Panc1 (cell line): ENCODE data around the gene NUBP2.

Experiments
- POLR2AphosphoS5 ChIP-seq: IDR thresholded peaks from 2 replicates; pipeline ENCODE4 v1.6.1; 2012; ENCODE audit warnings: mild to moderate bottlenecking, low read depth, low read length, moderate library complexity
- REST ChIP-seq, 2 experiments: IDR thresholded peaks; 2 replicates each; pipeline ENCODE4 v1.6.1; 2011 to 2012; ENCODE audit warnings: low read depth in 2 of 2, control low read depth in 1 of 2, low read length in 1 of 2, mild to moderate bottlenecking in 1 of 2, moderate library complexity in 1 of 2; ENCODE audit not compliant: insufficient read depth in 1 of 2
- SIN3A ChIP-seq: IDR thresholded peaks from 2 replicates; pipeline ENCODE4 v1.6.1; 2012; ENCODE audit warnings: low read depth, mild to moderate bottlenecking, low read length, moderate library complexity, borderline replicate concordance; ENCODE audit not compliant: insufficient read depth
- TCF7L2 ChIP-seq: IDR thresholded peaks from 2 replicates; pipeline ENCODE4 v1.6.1; 2011; ENCODE audit warnings: mild to moderate bottlenecking, low read depth, low read length, inconsistent platforms
- TF ChIP-seq, protein P1 (sequence below): fragments of 450-650 bp; IDR thresholded peaks from 2 replicates; pipeline ENCODE4 v1.5.1; 2017; ENCODE audit warnings: mild to moderate bottlenecking

DNA sequence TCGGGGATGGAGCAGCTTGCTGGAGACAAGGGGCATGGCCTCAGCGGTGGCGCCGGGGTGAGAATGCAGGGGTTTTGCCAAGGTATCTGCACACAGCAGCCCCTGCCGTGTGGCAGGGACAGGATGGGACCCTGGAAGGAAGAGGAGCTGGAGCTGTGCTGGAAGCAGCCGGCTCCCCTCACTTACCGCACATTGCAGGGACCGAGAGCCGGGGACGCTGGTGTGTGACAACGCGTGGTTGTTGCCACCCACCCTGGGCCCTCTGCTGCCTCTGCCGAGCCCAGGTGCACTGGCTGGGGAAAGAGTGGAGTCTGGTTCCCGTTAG, 3.0 kb downstream of the NUBP2 start:
- TF ChIP-seq SIN3A (no peak), POLR2AphosphoS5 (no peak), REST (IDR thresholded peaks at IDR 0.05; ENCODE audit: insufficient read depth in 1 of 2, low read depth in 2 of 2, low read length in 1 of 2) (no peak), TCF7L2 (no peak)
- TF ChIP-seq, protein P1, sequence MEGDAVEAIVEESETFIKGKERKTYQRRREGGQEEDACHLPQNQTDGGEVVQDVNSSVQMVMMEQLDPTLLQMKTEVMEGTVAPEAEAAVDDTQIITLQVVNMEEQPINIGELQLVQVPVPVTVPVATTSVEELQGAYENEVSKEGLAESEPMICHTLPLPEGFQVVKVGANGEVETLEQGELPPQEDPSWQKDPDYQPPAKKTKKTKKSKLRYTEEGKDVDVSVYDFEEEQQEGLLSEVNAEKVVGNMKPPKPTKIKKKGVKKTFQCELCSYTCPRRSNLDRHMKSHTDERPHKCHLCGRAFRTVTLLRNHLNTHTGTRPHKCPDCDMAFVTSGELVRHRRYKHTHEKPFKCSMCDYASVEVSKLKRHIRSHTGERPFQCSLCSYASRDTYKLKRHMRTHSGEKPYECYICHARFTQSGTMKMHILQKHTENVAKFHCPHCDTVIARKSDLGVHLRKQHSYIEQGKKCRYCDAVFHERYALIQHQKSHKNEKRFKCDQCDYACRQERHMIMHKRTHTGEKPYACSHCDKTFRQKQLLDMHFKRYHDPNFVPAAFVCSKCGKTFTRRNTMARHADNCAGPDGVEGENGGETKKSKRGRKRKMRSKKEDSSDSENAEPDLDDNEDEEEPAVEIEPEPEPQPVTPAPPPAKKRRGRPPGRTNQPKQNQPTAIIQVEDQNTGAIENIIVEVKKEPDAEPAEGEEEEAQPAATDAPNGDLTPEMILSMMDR, result no peak
